ENCODE measurements around the gene COL6A2.

Gene COL6A2

GRCh38 chr21:46108827-46109312 is 11.0 kb downstream of the COL6A2 start:
- Histone ChIP-seq H2BK15ac (ENCODE audit: low read depth, poor library complexity, severe bottlenecking) (no peak overlapping the region), H3K4me1 (ENCODE audit: control insufficient read depth, insufficient read depth, low read depth, low read length) (peaks cover 11% of the 10 kb centered on the region), H3K9me3 (ENCODE audit: control insufficient read depth, low read length) (no peaks in the 10 kb centered on the region), H2AFZ (ENCODE audit: low read depth, low read length) (no peak overlapping the region), H3K18ac (ENCODE audit: low read depth in 1 of 2, low read length in 2 of 2) (no peak overlapping the region), H3K27ac (ENCODE audit: low read length, poor library complexity, severe bottlenecking) (no peak overlapping the region), H3K4me2 (ENCODE audit: low read length, poor library complexity, severe bottlenecking) (no peak overlapping the region), H2BK120ac (ENCODE audit: low read depth, low read length) (no peak overlapping the region), H2AK5ac (ENCODE audit: low read length, severe bottlenecking) (no peak overlapping the region), H3K14ac (ENCODE audit: low read length in 2 of 2) (no peak overlapping the region), H3K23ac (ENCODE audit: low read length in 2 of 2) (no peak overlapping the region), H4K91ac (ENCODE audit: low read length) (no peak overlapping the region), H3K4ac (ENCODE audit: low read depth in 1 of 2, low read length in 2 of 2) (no peak overlapping the region), H3K9ac (ENCODE audit: low read length) (peak overlapping the region; percentile 52), H2BK12ac (ENCODE audit: low read length in 2 of 2) (no peak overlapping the region), H3K4me3 (ENCODE audit: insufficient read depth in 1 of 2, low read depth in 1 of 2, low read length in 2 of 2) (peak overlapping the region in 1 of 2 experiments; percentile 7), H4K8ac (ENCODE audit: low read length) (no peak overlapping the region), H3K36me3 (ENCODE audit: control insufficient read depth in 1 of 2, insufficient read depth in 2 of 2, low read depth in 1 of 2, low read length in 2 of 2) (peaks cover 51 to 94% of the 10 kb centered on the region in 2 experiments), H3K79me1 (replicated peaks; ENCODE audit: low read length, poor library complexity, severe bottlenecking) (peaks cover 15% of the 10 kb centered on the region), H2BK5ac (ENCODE audit: low read depth, low read length, poor library complexity, severe bottlenecking) (no peak overlapping the region), H3K27me3 (ENCODE audit: control insufficient read depth in 1 of 2, insufficient read depth in 1 of 2, low read length in 2 of 2) (no peaks in the 10 kb centered on the region)
- DNase-seq: no peak
- WGBS: 90% methylated on average over 9 of the region's 9 CpGs

GRCh38 chr21:46109313-46110221 is 11.7 kb downstream of the COL6A2 start:
- WGBS: 89% methylated on average over 19 of the region's 19 CpGs
- Histone ChIP-seq H3K9ac (ENCODE audit: low read length) (peak overlapping the region; percentile 52), H3K14ac (ENCODE audit: low read length in 2 of 2) (no peak overlapping the region), H3K36me3 (ENCODE audit: control insufficient read depth in 1 of 2, insufficient read depth in 2 of 2, low read depth in 1 of 2, low read length in 2 of 2) (peaks cover 53 to 93% of the 10 kb centered on the region in 2 experiments), H3K9me3 (ENCODE audit: control insufficient read depth, low read length) (peaks cover 2% of the 10 kb centered on the region), H2BK12ac (ENCODE audit: low read length in 2 of 2) (peak overlapping the region in 1 of 2 experiments; percentile 19), H3K4me3 (ENCODE audit: insufficient read depth in 1 of 2, low read depth in 1 of 2, low read length in 2 of 2) (peak overlapping the region in 1 of 2 experiments; percentile 7), H3K27ac (ENCODE audit: low read length, poor library complexity, severe bottlenecking) (no peak overlapping the region), H3K23ac (ENCODE audit: low read length in 2 of 2) (peak overlapping the region in 1 of 2 experiments; percentile 42), H2BK15ac (ENCODE audit: low read depth, poor library complexity, severe bottlenecking) (no peak overlapping the region), H2AFZ (ENCODE audit: low read depth, low read length) (no peak overlapping the region), H3K18ac (ENCODE audit: low read depth in 1 of 2, low read length in 2 of 2) (peak overlapping the region in 1 of 2 experiments; percentile 28), H4K91ac (ENCODE audit: low read length) (no peak overlapping the region), H3K4ac (ENCODE audit: low read depth in 1 of 2, low read length in 2 of 2) (no peak overlapping the region), H3K4me1 (ENCODE audit: control insufficient read depth, insufficient read depth, low read depth, low read length) (peaks cover 11% of the 10 kb centered on the region), H2AK5ac (ENCODE audit: low read length, severe bottlenecking) (no peak overlapping the region), H2BK120ac (ENCODE audit: low read depth, low read length) (no peak overlapping the region), H3K4me2 (ENCODE audit: low read length, poor library complexity, severe bottlenecking) (no peak overlapping the region), H4K8ac (ENCODE audit: low read length) (no peak overlapping the region), H3K79me1 (replicated peaks; ENCODE audit: low read length, poor library complexity, severe bottlenecking) (peaks cover 15% of the 10 kb centered on the region), H3K27me3 (ENCODE audit: control insufficient read depth in 1 of 2, insufficient read depth in 1 of 2, low read length in 2 of 2) (no peaks in the 10 kb centered on the region), H2BK5ac (ENCODE audit: low read depth, low read length, poor library complexity, severe bottlenecking) (no peak overlapping the region)
- peak; percentile 14 for DNase-seq

- Histone ChIP-seq H2BK15ac (ENCODE audit: low read depth, poor library complexity, severe bottlenecking) (no peak overlapping the region), H3K18ac (ENCODE audit: low read depth in 1 of 2, low read length in 2 of 2) (no peak overlapping the region), H4K91ac (ENCODE audit: low read length) (no peak overlapping the region), H3K14ac (ENCODE audit: low read length in 2 of 2) (no peak overlapping the region), H4K8ac (ENCODE audit: low read length) (no peak overlapping the region), H2BK5ac (ENCODE audit: low read depth, low read length, poor library complexity, severe bottlenecking) (no peak overlapping the region), H3K27ac (ENCODE audit: low read length, poor library complexity, severe bottlenecking) (no peak overlapping the region), H3K9ac (ENCODE audit: low read length) (peak overlapping the region; percentile 52), H3K4me3 (ENCODE audit: insufficient read depth in 1 of 2, low read depth in 1 of 2, low read length in 2 of 2) (peak overlapping the region in 1 of 2 experiments; percentile 7), H3K4ac (ENCODE audit: low read depth in 1 of 2, low read length in 2 of 2) (no peak overlapping the region), H3K4me2 (ENCODE audit: low read length, poor library complexity, severe bottlenecking) (no peak overlapping the region), H2BK120ac (ENCODE audit: low read depth, low read length) (no peak overlapping the region), H3K23ac (ENCODE audit: low read length in 2 of 2) (no peak overlapping the region), H3K36me3 (ENCODE audit: control insufficient read depth in 1 of 2, insufficient read depth in 2 of 2, low read depth in 1 of 2, low read length in 2 of 2) (peaks cover 58 to 93% of the 10 kb centered on the region in 2 experiments), H3K9me3 (ENCODE audit: control insufficient read depth, low read length) (peaks cover 8% of the 10 kb centered on the region), H2BK12ac (ENCODE audit: low read length in 2 of 2) (peak overlapping the region in 1 of 2 experiments; percentile 10), H3K27me3 (ENCODE audit: control insufficient read depth in 1 of 2, insufficient read depth in 1 of 2, low read length in 2 of 2) (no peaks in the 10 kb centered on the region), H2AK5ac (ENCODE audit: low read length, severe bottlenecking) (no peak overlapping the region), H3K79me1 (replicated peaks; ENCODE audit: low read length, poor library complexity, severe bottlenecking) (peaks cover 20% of the 10 kb centered on the region), H2AFZ (ENCODE audit: low read depth, low read length) (no peak overlapping the region), H3K4me1 (ENCODE audit: control insufficient read depth, insufficient read depth, low read depth, low read length) (peaks cover 11% of the 10 kb centered on the region)
- peak; percentile 13 for DNase-seq
- 90% methylated on average over 19 of the region's 20 CpGs for WGBS
Observed at GRCh38 chr21:46110499-46111192, 12.7 kb downstream of the COL6A2 start.

- WGBS: 96% methylated on average over 12 of the region's 12 CpGs
- H2BK15ac ChIP-seq (ENCODE audit: low read depth, poor library complexity, severe bottlenecking): no peak overlapping the region
- H2BK5ac ChIP-seq (ENCODE audit: low read depth, low read length, poor library complexity, severe bottlenecking): no peak overlapping the region
- no peak overlapping the region for H2AFZ ChIP-seq (ENCODE audit: low read depth, low read length)
- H3K27me3 ChIP-seq (ENCODE audit: control insufficient read depth in 1 of 2, insufficient read depth in 1 of 2, low read length in 2 of 2): no peaks in the 10 kb centered on the region
- peak overlapping the region; percentile 52 for H3K9ac ChIP-seq (ENCODE audit: low read length)
- peaks cover 11% of the 10 kb centered on the region for H3K4me1 ChIP-seq (ENCODE audit: control insufficient read depth, insufficient read depth, low read depth, low read length)
- H3K18ac ChIP-seq (ENCODE audit: low read depth in 1 of 2, low read length in 2 of 2): no peak overlapping the region
- peaks cover 8% of the 10 kb centered on the region for H3K9me3 ChIP-seq (ENCODE audit: control insufficient read depth, low read length)
- H3K4ac ChIP-seq (ENCODE audit: low read depth in 1 of 2, low read length in 2 of 2): no peak overlapping the region
- DNase-seq: no peak
- no peak overlapping the region for H3K4me3 ChIP-seq (ENCODE audit: insufficient read depth in 1 of 2, low read depth in 1 of 2, low read length in 2 of 2)
- H3K36me3 ChIP-seq (ENCODE audit: control insufficient read depth in 1 of 2, insufficient read depth in 2 of 2, low read depth in 1 of 2, low read length in 2 of 2): peaks cover 63 to 93% of the 10 kb centered on the region in 2 experiments
- H3K23ac ChIP-seq (ENCODE audit: low read length in 2 of 2): no peak overlapping the region
- no peak overlapping the region for H4K91ac ChIP-seq (ENCODE audit: low read length)
- no peak overlapping the region for H3K4me2 ChIP-seq (ENCODE audit: low read length, poor library complexity, severe bottlenecking)
- peaks cover 24% of the 10 kb centered on the region for H3K79me1 ChIP-seq (replicated peaks; ENCODE audit: low read length, poor library complexity, severe bottlenecking)
- no peak overlapping the region for H3K27ac ChIP-seq (ENCODE audit: low read length, poor library complexity, severe bottlenecking)
- no peak overlapping the region for H2BK120ac ChIP-seq (ENCODE audit: low read depth, low read length)
- no peak overlapping the region for H2AK5ac ChIP-seq (ENCODE audit: low read length, severe bottlenecking)
- H2BK12ac ChIP-seq (ENCODE audit: low read length in 2 of 2): no peak overlapping the region
- peak overlapping the region; percentile 8 for H4K8ac ChIP-seq (ENCODE audit: low read length)
- H3K14ac ChIP-seq (ENCODE audit: low read length in 2 of 2): no peak overlapping the region
Observed at GRCh38 chr21:46111193-46111571, 13.3 kb downstream of the COL6A2 start.

Data from mesenchymal stem cell (in vitro differentiated cells and primary cell).